A549 (cell line): ENCODE measurements around the gene GPSM3. TPM values are rescaled to one million over a fixed set of nuclear protein-coding genes. Genes with fewer than 3 reads are reported as not detected.

Experiments used
- ATAC-seq, 2 experiments: fragments of 200-7000 bp in 1 of 2; fragments of >200 bp in 1 of 2; cut with Nextera tagmentation in 1 of 2; cut with Tn5 transposase in 1 of 2; 3 replicates each; pipeline versions ENCODE4 v1.8.0 to v1.9.1; 2018 to 2020; ENCODE audit warnings: mild to moderate bottlenecking in 1 of 2, moderate library complexity in 1 of 2
- CTCF ChIA-PET: fragments of 300-600 bp; sonication (Branson Sonifier 250); formaldehyde crosslinking; extraction: SDS; loops from one replicate; lab custom pipeline; 2021; ENCODE audit warnings: antibody characterized with exemption, inconsistent platforms; lab: Yijun Ruan, JAX
- POLR2A ChIA-PET: fragments of 350-600 bp; formaldehyde crosslinking; extraction: SDS; loops from one replicate; lab custom pipeline; 2021; ENCODE audit warnings: antibody characterized with exemption, inconsistent platforms; lab: Yijun Ruan, JAX
- DNase-seq, 2 experiments: peaks; one replicate each; pipeline versions ENCODE4 v3.0.0 to v3.0.0-alpha.2; 2011 to 2016; ENCODE audit warnings: low read depth in 1 of 2, low spot score in 1 of 2
- FAIRE-seq: peaks from 2 replicates; lab custom pipeline; 2011; peaks lifted over from hg19 to GRCh38; lab: Jason Lieb, UNC
- H3K27ac ChIP-seq, 2 experiments: fragments of >200 bp; sonication (Bioruptor Twin); formaldehyde crosslinking; 3 replicates each; pipeline ENCODE4 v1.5.1; 2016 to 2017
- H3K4me1 ChIP-seq: fragments of >200 bp; sonication (Bioruptor Twin); formaldehyde crosslinking; 3 replicates; pipeline ENCODE4 v1.6.1; 2016
- H3K4me2 ChIP-seq: fragments of >200 bp; sonication (Bioruptor Twin); formaldehyde crosslinking; 3 replicates; pipeline ENCODE4 v1.6.1; 2016
- H3K4me3 ChIP-seq: fragments of >200 bp; sonication (Bioruptor Twin); formaldehyde crosslinking; 3 replicates; pipeline ENCODE4 v1.5.1; 2016
- H3K9me3 ChIP-seq: fragments of >200 bp; sonication (Bioruptor Twin); formaldehyde crosslinking; 3 replicates; pipeline ENCODE4 v1.6.1; 2016
- BCL3 ChIP-seq: fragments of >200 bp; sonication (Bioruptor Twin); formaldehyde crosslinking; IDR thresholded peaks from 3 replicates; pipeline ENCODE4 v1.6.1; 2016
- BHLHE40 ChIP-seq: IDR thresholded peaks from 2 replicates; pipeline ENCODE4 v1.6.1; 2012; ENCODE audit warnings: low read depth, low read length, inconsistent platforms
- CBX2 ChIP-seq: fragments of 200-600 bp; sonication (generic); IDR thresholded peaks from 2 replicates; pipeline ENCODE4 v1.6.1; 2016; ENCODE audit warnings: low read depth, mild to moderate bottlenecking, borderline replicate concordance
- CEBPB ChIP-seq, 2 experiments: fragments of >200 bp in 1 of 2; sonication (Bioruptor Twin) in 1 of 2; formaldehyde crosslinking in 1 of 2; IDR thresholded peaks; 2 replicates each; pipeline ENCODE4 v1.6.1; 2012 to 2016
- EHF ChIP-seq: fragments of 250-450 bp; sonication (Bioruptor Pico); IDR thresholded peaks from 2 replicates; pipeline ENCODE4 v1.5.0; 2020; ENCODE audit warnings: mild to moderate bottlenecking
- ELK1 ChIP-seq: fragments of 150-350 bp; IDR thresholded peaks from 2 replicates; pipeline ENCODE4 v1.6.1; 2014; ENCODE audit warnings: low read depth, mild to moderate bottlenecking, low read length
- EP300 ChIP-seq, 2 experiments: fragments of >200 bp; sonication (Bioruptor Twin); formaldehyde crosslinking; IDR thresholded peaks; 2 replicates in 1 of 2; 3 replicates in 1 of 2; pipeline ENCODE4 v1.6.1; 2016 to 2017
- ESRRA ChIP-seq: fragments of 150-350 bp; IDR thresholded peaks from 2 replicates; pipeline ENCODE4 v1.6.1; 2014; ENCODE audit warnings: mild to moderate bottlenecking, low read length, borderline replicate concordance
- FOSB ChIP-seq: fragments of 250-450 bp; sonication (Bioruptor Pico); IDR thresholded peaks from 2 replicates; pipeline ENCODE4 v1.5.0; 2020; ENCODE audit warnings: mild to moderate bottlenecking, moderate library complexity
- FOSL2 ChIP-seq, 2 experiments: fragments of 450-650 bp in 1 of 2; fragments of >200 bp in 1 of 2; sonication (Bioruptor Twin) in 1 of 2; formaldehyde crosslinking; IDR thresholded peaks; 2 replicates each; pipeline versions ENCODE4 v1.5.0 to v1.6.1; 2016 to 2020; ENCODE audit warnings: mild to moderate bottlenecking in 1 of 2, moderate library complexity in 1 of 2
- FOXS1 ChIP-seq: fragments of 250-450 bp; sonication (Bioruptor Pico); IDR thresholded peaks from 2 replicates; pipeline ENCODE4 v1.5.0; 2020; ENCODE audit warnings: mild to moderate bottlenecking, moderate library complexity
- HOXB13 ChIP-seq: fragments of 250-450 bp; sonication (Bioruptor Pico); IDR thresholded peaks from 2 replicates; pipeline ENCODE4 v1.5.0; 2020; ENCODE audit warnings: low read depth, mild to moderate bottlenecking, moderate library complexity
- HOXB5 ChIP-seq: fragments of 250-450 bp; sonication (Bioruptor Pico); IDR thresholded peaks from 2 replicates; pipeline ENCODE4 v1.5.0; 2020; ENCODE audit warnings: mild to moderate bottlenecking, moderate library complexity
- JUN ChIP-seq, 2 experiments: fragments of >200 bp; sonication (Bioruptor Twin); formaldehyde crosslinking; IDR thresholded peaks; 2 replicates in 1 of 2; 3 replicates in 1 of 2; pipeline ENCODE4 v1.6.1; 2016 to 2017
- MAFK ChIP-seq: fragments of 450-650 bp; IDR thresholded peaks from 2 replicates; pipeline ENCODE4 v1.6.1; 2014; ENCODE audit not compliant: partially characterized antibody
- MAX ChIP-seq: IDR thresholded peaks from 2 replicates; pipeline ENCODE4 v1.6.1; 2012
- MAZ ChIP-seq: fragments of 150-350 bp; IDR thresholded peaks from 2 replicates; pipeline ENCODE4 v1.6.1; 2014; ENCODE audit warnings: antibody characterized with exemption, low read depth, low read length, borderline replicate concordance
- PHF8 ChIP-seq: fragments of 200-600 bp; sonication (generic); IDR thresholded peaks from 2 replicates; pipeline ENCODE4 v1.6.1; 2016; ENCODE audit warnings: low read depth, mild to moderate bottlenecking, antibody characterized with exemption, moderate library complexity, borderline replicate concordance
- POLR2A ChIP-seq: IDR thresholded peaks from 2 replicates; pipeline ENCODE4 v1.6.1; 2012; ENCODE audit warnings: mild to moderate bottlenecking, low read length
- POLR2AphosphoS2 ChIP-seq: conservative IDR thresholded peaks from 2 replicates; pipeline ENCODE4 v1.6.1; 2012; ENCODE audit warnings: low read length, improper control_type of control experiment, inconsistent platforms
- RARB ChIP-seq: fragments of 250-450 bp; sonication (Bioruptor Pico); IDR thresholded peaks from 2 replicates; pipeline ENCODE4 v1.8.0; 2021; ENCODE audit warnings: mild to moderate bottlenecking, moderate library complexity
- REST ChIP-seq: fragments of 200-600 bp; sonication (generic); IDR thresholded peaks from 2 replicates; pipeline ENCODE4 v1.6.1; 2016; ENCODE audit warnings: antibody characterized with exemption, mild to moderate bottlenecking, moderate library complexity
- RFX5 ChIP-seq: fragments of 450-650 bp; IDR thresholded peaks from 2 replicates; pipeline ENCODE4 v1.7.1; 2014; ENCODE audit warnings: antibody characterized with exemption, mild to moderate bottlenecking, moderate library complexity
- RNF2 ChIP-seq: fragments of 200-600 bp; sonication (generic); IDR thresholded peaks from 2 replicates; pipeline ENCODE4 v1.6.1; 2016; ENCODE audit warnings: low read depth, mild to moderate bottlenecking, antibody characterized with exemption, moderate library complexity, borderline replicate concordance
- SMC3 ChIP-seq: fragments of >200 bp; sonication (Bioruptor Twin); formaldehyde crosslinking; IDR thresholded peaks from 3 replicates; pipeline ENCODE4 v1.6.1; 2018; ENCODE audit warnings: inconsistent platforms
- SREBF2 ChIP-seq: fragments of 450-650 bp; IDR thresholded peaks from 2 replicates; pipeline ENCODE4 v1.6.1; 2014; ENCODE audit warnings: mild to moderate bottlenecking, moderate library complexity
- TFCP2L1 ChIP-seq: fragments of 250-450 bp; sonication (Bioruptor Pico); IDR thresholded peaks from 2 replicates; pipeline ENCODE4 v1.5.0; 2021; ENCODE audit warnings: mild to moderate bottlenecking
- TP53 ChIP-seq: fragments of 250-450 bp; sonication (Bioruptor Pico); IDR thresholded peaks from 2 replicates; pipeline ENCODE4 v1.5.0; 2021; ENCODE audit warnings: mild to moderate bottlenecking, moderate library complexity
- USF2 ChIP-seq: fragments of 450-650 bp; IDR thresholded peaks from 2 replicates; pipeline ENCODE4 v1.6.1; 2014; ENCODE audit warnings: antibody characterized with exemption
- ZC3H11A ChIP-seq: fragments of 450-650 bp; IDR thresholded peaks from 2 replicates; pipeline ENCODE4 v1.6.1; 2014; ENCODE audit warnings: antibody characterized with exemption, mild to moderate bottlenecking
- WGBS: methylation state at CpG from one replicate; pipeline ENCODE4 v1.1.6; 2017; ENCODE audit errors: missing lambda C conversion rate; 5-methylcytosine and 5-hydroxymethylcytosine counted together
- polyA plus RNA-seq, 4 experiments: library from polyadenylated mRNA; depleted of rRNA in 3 of 4; stranded (reverse); fragments of >200 nt; fragmentation: RNase III in 1 of 4; extraction: RNeasy Plus Mini Kit Qiagen cat#74134 plus additional on column Dnase treatment in 1 of 4; gene quantifications; 2 replicates in 3 of 4; 3 replicates in 1 of 4; pipeline ENCODE4 v1.2.3, GENCODE V29; 2011 to 2017

GPSM3 gene
- polyA plus RNA-seq, 2 of the 4 experiments (the other 2 are of a cell fraction) = 0.19 to 0.36 TPM

- Histone ChIP-seq H3K27ac (no peak overlapping the region), H3K9me3 (no peaks in the 10 kb centered on the region), H3K4me2 (no peak overlapping the region), H3K4me1 (peaks cover 25% of the 10 kb centered on the region), H3K4me3 (no peak overlapping the region)
- ChIA-PET CTCF (interaction anchor here (0.9 to 1.7 kb wide), 4 partner anchors 12 to 134 kb away, joined by 3 to 6 read pairs (median 5); no protein-coding TSS in a partner anchor), POLR2A (interaction anchor here (1.3 kb wide), 1 partner anchor 14 kb away, joined by 3 read pairs; no protein-coding TSS in a partner anchor)
- DNase-seq (no peak), FAIRE-seq (no peak), ATAC-seq (no peak)
- WGBS = 92% methylated on average over 8 of the region's 10 CpGs
- no peak for TF ChIP-seq SREBF2
- no peak for TF ChIP-seq TP53 (CRISPR knock-in tag)
- TF ChIP-seq CBX2 = no peak
- no peak for TF ChIP-seq ESRRA
- TF ChIP-seq SMC3 = no peak
- no peak for TF ChIP-seq HOXB5 (CRISPR knock-in tag)
- no peak for TF ChIP-seq HOXB13 (CRISPR knock-in tag)
- no peak for TF ChIP-seq TFCP2L1 (CRISPR knock-in tag)
- no peak for TF ChIP-seq RNF2
- TF ChIP-seq CEBPB (IDR thresholded peaks at IDR 0.05) = no peak
- no peak for TF ChIP-seq POLR2AphosphoS2
- no peak for TF ChIP-seq EHF (CRISPR knock-in tag)
- TF ChIP-seq MAFK = no peak
- no peak for TF ChIP-seq BCL3
- no peak for TF ChIP-seq MAZ
- no peak for TF ChIP-seq FOSL2 (IDR thresholded peaks at IDR 0.05)
- TF ChIP-seq FOSL2 (CRISPR knock-in tag; IDR thresholded peaks at IDR 0.05) = no peak
- no peak for TF ChIP-seq FOXS1 (CRISPR knock-in tag)
- TF ChIP-seq PHF8 = no peak
Measured at GRCh38 chr6:32181915-32182529, 10.4 kb downstream of the GPSM3 start.

GRCh38 chr6:32181148-32181702 lies 11.2 kb downstream of the GPSM3 start:
- no peak overlapping the region for H3K27ac ChIP-seq
- WGBS = 93% methylated on average over 15 of the region's 15 CpGs

More at GRCh38 chr6:32181148-32181702, 11.2 kb downstream of the GPSM3 start:
- ChIA-PET POLR2A (no interaction called here), CTCF (interaction anchor here (0.9 kb wide), 1 partner anchor 133 kb away, joined by 3 read pairs; no protein-coding TSS in a partner anchor)
- no peak overlapping the region for H3K4me2 ChIP-seq
- DNase-seq = no peak
- no peak for FAIRE-seq
- no peak overlapping the region for H3K4me3 ChIP-seq
- no peak for ATAC-seq
- no peaks in the 10 kb centered on the region for H3K9me3 ChIP-seq
- H3K4me1 ChIP-seq = peaks cover 30% of the 10 kb centered on the region
- TF ChIP-seq MAX = no peak
- TF ChIP-seq RFX5 = no peak
- no peak for TF ChIP-seq REST
- TF ChIP-seq HOXB5 (CRISPR knock-in tag) = no peak
- TF ChIP-seq EP300 (IDR thresholded peaks at IDR 0.05) = no peak
- TF ChIP-seq BHLHE40 = no peak
- TF ChIP-seq ZC3H11A = no peak
- TF ChIP-seq POLR2A = no peak
- TF ChIP-seq PHF8 = no peak
- no peak for TF ChIP-seq ESRRA
- TF ChIP-seq JUN (IDR thresholded peaks at IDR 0.05) = no peak
- TF ChIP-seq RARB (CRISPR knock-in tag) = no peak
- TF ChIP-seq USF2 = no peak
- no peak for TF ChIP-seq ELK1
- TF ChIP-seq FOSB (CRISPR knock-in tag) = no peak
